Measurements from ENCODE around the gene CDH4. TPM values are rescaled to one million over a fixed set of nuclear protein-coding genes. Genes with fewer than 3 reads are reported as not detected.

Gene CDH4
- total and polyA plus RNA-seq, 2 donors (not counting 1 experiment from before 2014, with no cell fraction given), result not detected

DNA sequence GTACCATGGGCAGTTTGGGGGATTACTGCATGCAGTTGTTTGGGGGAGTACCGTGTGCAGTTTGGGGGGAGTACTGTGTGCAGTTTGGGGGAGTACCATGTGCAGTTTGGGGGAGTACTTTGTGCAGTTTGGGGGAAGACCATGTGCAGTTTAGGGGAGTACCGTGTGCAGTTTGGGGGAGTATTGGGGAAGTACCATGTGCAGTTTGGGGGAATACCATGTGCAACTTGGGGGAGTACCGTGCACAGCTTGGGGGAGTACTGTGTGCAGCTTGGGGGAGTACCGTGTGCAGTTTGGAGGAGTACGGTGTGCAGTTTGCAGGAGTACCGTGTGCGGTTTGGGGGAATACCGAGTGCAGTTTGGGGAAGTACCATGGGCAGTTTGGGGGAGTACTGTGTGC, 22.3 kb downstream of the CDH4 start:
- Histone ChIP-seq H3K4me2 (replicated peaks; ENCODE audit: low read depth, low read length, poor library complexity, severe bottlenecking) (no peak overlapping the region), H3K36me3 (replicated peaks in 1 of 2; ENCODE audit: control extremely low read depth in 1 of 2, control insufficient read depth in 1 of 2, extremely low read depth in 1 of 2, insufficient read depth in 2 of 2, low read length in 1 of 2) (no peaks in the 10 kb centered on the region), H4K20me1 (ENCODE audit: control insufficient read depth, insufficient read depth, low read length, poor library complexity, severe bottlenecking) (no peaks in the 10 kb centered on the region), H3K9ac (ENCODE audit: low read length) (no peak overlapping the region), H3K4me3 (ENCODE audit: control extremely low read depth in 1 of 5, extremely low read depth in 1 of 5, insufficient read depth in 1 of 5, low read depth in 2 of 5, low read length in 4 of 5) (no peak overlapping the region), H3K9me3 (ENCODE audit: control extremely low read depth in 1 of 3, control insufficient read depth in 2 of 3, insufficient read depth in 1 of 3, low read length in 2 of 3) (peaks cover 0 to 24% (median 0%) of the 10 kb centered on the region in 3 donors), H2AFZ (ENCODE audit: insufficient read depth, low read depth, low read length, poor library complexity, severe bottlenecking) (no peak overlapping the region), H3K27me3 (replicated peaks in 1 of 4; ENCODE audit: control extremely low read depth in 1 of 4, control insufficient read depth in 3 of 4, insufficient read depth in 4 of 4, low read length in 3 of 4) (no peaks in the 10 kb centered on the region), H3K79me2 (ENCODE audit: control insufficient read depth, insufficient read depth, low read length) (no peaks in the 10 kb centered on the region), H3K4me1 (ENCODE audit: control insufficient read depth in 2 of 2, insufficient read depth in 2 of 2, low read length in 2 of 2) (no peaks in the 10 kb centered on the region), H3K27ac (ENCODE audit: low read length in 2 of 2) (no peak overlapping the region)
- 96% methylated on average over 8 of the region's 8 CpGs for WGBS (ENCODE audit: insufficient coverage)
- ATAC-seq (ENCODE audit: low read depth), result no peak
- Mint-ChIP-seq H3K9me3 (ENCODE audit: insufficient read depth) (peaks cover 4% of the 10 kb centered on the region), H3K4me3 (no peak overlapping the region), H3K27ac (no peak overlapping the region), H3K27me3 (no peaks in the 10 kb centered on the region), H3K4me1 (no peaks in the 10 kb centered on the region)
- ChIA-PET POLR2A (no interaction called here), CTCF (no interaction called here)
- intact Hi-C loops (cut with micrococcal nuclease), result no loop called here
- no peak for TF ChIP-seq CTCF (IDR thresholded peaks at IDR 0.05)
- no peak for TF ChIP-seq EZH2 (IDR thresholded peaks at IDR 0.05; ENCODE audit: borderline replicate concordance, insufficient read depth, low read depth, low read length, poor library complexity, severe bottlenecking)
- DNase-seq, result no peak

GRCh38 chr20:61278296-61278695, 26.2 kb downstream of the CDH4 start:
- Histone ChIP-seq H3K27ac (ENCODE audit: low read length in 2 of 2) (no peak overlapping the region), H3K4me2 (replicated peaks; ENCODE audit: low read depth, low read length, poor library complexity, severe bottlenecking) (no peak overlapping the region), H3K27me3 (replicated peaks in 1 of 4; ENCODE audit: control extremely low read depth in 1 of 4, control insufficient read depth in 3 of 4, insufficient read depth in 4 of 4, low read length in 3 of 4) (no peaks in the 10 kb centered on the region), H3K4me3 (ENCODE audit: control extremely low read depth in 1 of 5, extremely low read depth in 1 of 5, insufficient read depth in 1 of 5, low read depth in 2 of 5, low read length in 4 of 5) (no peak overlapping the region), H3K4me1 (ENCODE audit: control insufficient read depth in 2 of 2, insufficient read depth in 2 of 2, low read length in 2 of 2) (no peaks in the 10 kb centered on the region), H3K9me3 (ENCODE audit: control extremely low read depth in 1 of 3, control insufficient read depth in 2 of 3, insufficient read depth in 1 of 3, low read length in 2 of 3) (peaks cover 0 to 46% (median 0%) of the 10 kb centered on the region in 3 donors), H2AFZ (ENCODE audit: insufficient read depth, low read depth, low read length, poor library complexity, severe bottlenecking) (no peak overlapping the region), H3K9ac (ENCODE audit: low read length) (no peak overlapping the region), H4K20me1 (ENCODE audit: control insufficient read depth, insufficient read depth, low read length, poor library complexity, severe bottlenecking) (no peaks in the 10 kb centered on the region), H3K36me3 (replicated peaks in 1 of 2; ENCODE audit: control extremely low read depth in 1 of 2, control insufficient read depth in 1 of 2, extremely low read depth in 1 of 2, insufficient read depth in 2 of 2, low read length in 1 of 2) (no peaks in the 10 kb centered on the region), H3K79me2 (ENCODE audit: control insufficient read depth, insufficient read depth, low read length) (no peaks in the 10 kb centered on the region)
- ChIA-PET POLR2A (no interaction called here), CTCF (no interaction called here)
- ATAC-seq (ENCODE audit: low read depth) (no peak), DNase-seq (no peak)
- no peak overlapping the region for H3K27ac Mint-ChIP-seq
- H3K4me3 Mint-ChIP-seq, result no peak overlapping the region
- H3K27me3 Mint-ChIP-seq, result no peaks in the 10 kb centered on the region
- H3K9me3 Mint-ChIP-seq (ENCODE audit: insufficient read depth), result peaks cover 8% of the 10 kb centered on the region
- H3K4me1 Mint-ChIP-seq, result no peaks in the 10 kb centered on the region
- TF ChIP-seq EZH2 (IDR thresholded peaks at IDR 0.05; ENCODE audit: borderline replicate concordance, insufficient read depth, low read depth, low read length, poor library complexity, severe bottlenecking) (no peak), CTCF (IDR thresholded peaks at IDR 0.05) (no peak)
- 92% methylated on average over 3 of the region's 4 CpGs for WGBS (ENCODE audit: insufficient coverage)
- intact Hi-C loops (cut with micrococcal nuclease), result no loop called here

All from B cell (primary cell).